Measurements from ENCODE around the gene CLCA1. TPM values are rescaled to one million over a fixed set of nuclear protein-coding genes. Genes with fewer than 3 reads are reported as not detected.
A peak's percentile ranks its signal among the peaks of the same experiment; 100 is the strongest.

CLCA1 gene
- total RNA-seq, 1 donor from 2014 or later: not detected

DNA sequence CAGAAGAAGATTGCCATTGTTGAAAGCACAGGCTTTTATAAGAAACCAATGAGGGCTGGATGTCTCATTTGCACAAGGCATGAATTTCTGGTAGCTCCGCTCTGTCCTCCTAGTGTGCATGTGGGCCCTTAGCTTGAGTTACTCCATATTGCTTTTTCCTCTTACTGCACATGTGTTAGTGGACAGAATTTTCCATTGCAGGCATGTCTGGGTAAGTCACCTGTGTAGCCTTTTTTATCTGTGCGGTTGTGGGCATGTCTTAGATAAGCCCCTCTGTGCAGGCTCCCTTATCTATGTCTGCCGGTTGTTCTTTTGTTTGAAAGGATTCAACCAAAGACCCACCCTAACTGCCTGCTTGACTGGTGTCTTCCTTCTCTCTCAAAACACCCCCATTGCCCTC lies 7.2 kb upstream of the CLCA1 start:
- no peak for DNase-seq (ENCODE audit: low read depth in 2 of 2)

DNA sequence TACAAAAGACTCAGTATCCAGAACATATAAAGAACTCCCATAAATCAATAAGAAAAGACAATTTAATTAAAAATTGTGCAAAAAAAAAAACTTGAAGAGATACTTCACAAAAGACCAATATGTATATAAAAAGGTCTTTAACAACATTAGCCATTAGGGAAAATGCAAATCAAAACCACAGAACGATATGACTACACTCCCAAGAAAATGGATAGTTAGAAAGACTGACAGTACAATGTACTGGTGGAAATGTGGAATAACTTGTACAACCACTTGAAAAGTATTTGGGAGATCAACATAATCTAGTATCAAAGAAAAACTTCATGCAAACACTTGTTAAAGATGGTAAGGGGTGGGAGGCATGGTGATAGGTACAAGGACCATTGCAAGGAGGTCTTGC lies 3.9 kb upstream of the CLCA1 start:
- DNase-seq (ENCODE audit: low read depth in 2 of 2): no peak

DNA sequence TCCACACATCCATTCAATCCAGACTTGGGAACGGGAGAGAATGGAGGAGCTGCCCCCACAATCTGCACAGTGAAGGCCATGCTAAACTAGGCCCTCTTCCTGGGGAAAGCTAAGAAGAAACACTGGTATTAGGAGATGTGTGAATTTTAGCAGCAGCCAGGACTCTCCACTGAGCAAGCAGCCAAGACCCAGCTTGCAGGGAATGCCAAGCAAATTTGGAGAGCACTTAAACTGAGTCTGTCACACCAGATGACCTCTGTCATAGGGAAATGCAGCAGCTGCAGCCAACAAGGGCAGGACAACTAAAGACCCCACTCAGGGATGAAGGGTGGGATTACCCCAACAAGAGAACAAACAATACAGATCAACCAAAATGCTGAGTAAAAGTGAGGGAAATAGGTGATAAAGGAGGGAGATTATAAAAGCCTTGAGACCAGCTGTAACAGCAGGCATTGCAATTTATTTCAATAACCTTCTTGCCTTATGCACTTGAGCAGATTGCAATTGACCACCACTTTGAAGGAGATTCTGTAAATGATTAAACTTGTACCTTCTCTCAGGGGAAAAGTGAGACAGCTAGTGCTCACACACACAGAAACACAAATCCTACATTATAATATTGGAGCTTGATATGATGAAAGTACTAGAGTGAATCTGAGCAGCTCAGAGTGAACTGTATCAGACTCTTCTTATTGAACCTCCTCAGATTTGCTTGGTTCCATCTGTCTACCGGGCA lies 2.5 kb upstream of the CLCA1 start:
- no peak for DNase-seq (ENCODE audit: low read depth in 2 of 2)

DNA sequence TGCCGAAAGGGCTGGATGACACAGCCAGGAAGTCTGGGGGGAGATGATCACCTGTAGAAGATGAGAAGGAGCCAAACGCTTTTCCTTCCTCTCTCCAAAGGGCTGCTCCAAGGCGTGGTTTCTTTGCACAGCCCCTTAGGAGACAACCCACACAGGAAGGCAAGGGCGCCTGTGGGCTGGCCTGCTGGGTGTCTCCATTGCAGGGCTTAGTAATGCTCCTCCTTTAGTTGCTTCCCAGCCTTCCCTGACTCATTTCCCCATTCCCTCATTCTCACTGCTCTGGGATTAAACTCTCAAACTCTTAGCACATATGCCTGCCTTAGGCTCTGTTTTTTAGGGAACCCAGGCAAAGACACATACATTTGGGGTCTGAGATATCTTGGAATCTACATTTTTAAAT lies 1.7 kb upstream of the CLCA1 start:
- peak in 1 of 2 donors; percentile 35 for DNase-seq (ENCODE audit: low read depth in 2 of 2)

DNA sequence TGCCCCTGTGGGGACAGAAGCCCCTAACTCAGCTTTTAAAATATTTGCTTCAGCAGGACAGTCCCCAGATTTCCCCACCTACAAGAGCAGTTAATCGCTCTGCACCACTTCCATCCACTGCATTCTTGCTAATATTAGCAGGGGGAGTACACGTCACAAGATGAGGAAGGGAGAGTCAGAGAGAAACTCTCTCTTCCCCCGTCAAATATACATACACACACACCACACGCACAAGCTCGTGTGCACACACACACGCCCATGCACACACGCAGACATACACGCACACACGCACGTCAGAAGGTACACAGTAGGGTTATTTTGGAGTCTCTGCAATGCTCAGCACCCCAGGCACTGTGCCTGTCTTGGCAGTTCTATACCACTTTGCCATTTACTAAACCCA lies 2.1 kb downstream of the CLCA1 start:
- DNase-seq (ENCODE audit: low read depth in 2 of 2): no peak

DNA sequence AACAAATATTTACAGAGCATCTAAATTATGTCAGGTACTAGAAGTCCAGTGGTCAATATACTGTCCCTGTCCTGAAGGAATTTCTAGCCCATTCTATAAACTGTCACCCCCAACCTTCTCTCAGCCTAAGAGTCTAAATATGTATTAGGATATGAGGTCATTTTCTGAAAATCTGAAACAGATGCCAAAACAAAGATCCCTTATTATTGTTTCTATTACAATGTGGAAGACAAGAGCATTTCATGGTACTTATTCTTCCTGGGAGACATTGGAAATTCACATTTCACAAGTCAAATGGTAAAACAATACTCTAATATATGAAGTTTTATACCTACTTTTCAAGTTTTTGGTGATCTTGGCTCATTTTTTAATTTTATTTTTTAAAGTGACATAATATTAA lies 2.6 kb downstream of the CLCA1 start:
- DNase-seq (ENCODE audit: low read depth in 2 of 2): no peak

DNA sequence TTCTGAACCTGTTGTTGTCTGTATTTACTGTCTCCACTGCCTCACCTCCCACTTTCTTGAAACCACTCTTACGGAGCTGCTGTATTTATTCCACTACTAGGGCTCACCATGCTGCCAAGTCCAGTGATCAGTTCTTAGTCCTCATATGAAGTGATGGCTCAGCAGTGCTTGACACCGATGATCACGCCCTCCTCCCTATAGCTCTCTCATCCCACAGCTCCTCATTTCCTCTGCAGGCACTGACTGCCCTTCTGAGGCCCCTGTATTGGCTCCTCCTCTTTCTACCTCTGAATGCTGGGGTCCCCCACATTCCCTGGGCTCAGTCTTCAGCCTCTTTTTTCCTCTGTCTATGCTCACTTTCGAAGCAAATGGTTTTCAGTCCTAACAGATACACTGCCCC lies 3.4 kb downstream of the CLCA1 start:
- no peak for DNase-seq (ENCODE audit: low read depth in 2 of 2)

DNA sequence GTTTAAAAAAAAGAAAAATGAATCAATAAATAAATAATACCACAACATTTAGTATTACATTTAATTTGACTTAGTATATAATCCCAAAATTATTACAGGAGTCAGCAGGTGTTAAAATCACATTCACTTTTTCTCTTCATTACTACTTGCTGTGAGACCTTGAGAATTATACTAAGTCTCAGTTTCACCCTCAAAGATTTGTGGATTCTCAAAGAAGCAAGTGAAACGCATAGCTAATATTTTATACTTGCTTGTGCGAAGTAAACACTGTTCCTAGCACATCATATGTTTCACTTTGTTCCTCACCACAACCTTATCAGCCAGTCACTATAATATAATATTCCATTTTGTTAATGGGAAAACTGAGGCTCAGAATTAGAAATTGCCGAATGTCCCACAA lies 4.0 kb downstream of the CLCA1 start:
- DNase-seq (ENCODE audit: low read depth in 2 of 2): no peak

DNA sequence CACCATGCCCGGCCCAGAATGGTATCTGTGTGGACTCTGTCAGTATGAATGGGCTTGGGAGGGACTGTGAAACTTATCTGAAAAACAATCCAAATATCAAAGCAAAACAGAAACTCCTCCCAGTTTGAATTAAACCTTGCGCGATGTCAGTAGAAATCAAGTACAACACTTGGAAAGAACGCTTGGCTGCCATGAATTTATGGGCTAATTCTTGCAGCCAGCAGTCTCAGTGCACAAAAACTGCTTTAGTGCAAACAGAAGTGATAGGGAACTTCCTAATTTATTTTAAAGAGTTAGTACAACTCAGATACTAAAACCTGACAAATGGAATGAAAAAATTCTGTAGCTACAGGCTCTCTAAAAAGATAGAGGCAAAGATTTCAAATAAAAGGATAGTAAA lies 8.5 kb downstream of the CLCA1 start:
- no peak for DNase-seq (ENCODE audit: low read depth in 2 of 2)

DNA sequence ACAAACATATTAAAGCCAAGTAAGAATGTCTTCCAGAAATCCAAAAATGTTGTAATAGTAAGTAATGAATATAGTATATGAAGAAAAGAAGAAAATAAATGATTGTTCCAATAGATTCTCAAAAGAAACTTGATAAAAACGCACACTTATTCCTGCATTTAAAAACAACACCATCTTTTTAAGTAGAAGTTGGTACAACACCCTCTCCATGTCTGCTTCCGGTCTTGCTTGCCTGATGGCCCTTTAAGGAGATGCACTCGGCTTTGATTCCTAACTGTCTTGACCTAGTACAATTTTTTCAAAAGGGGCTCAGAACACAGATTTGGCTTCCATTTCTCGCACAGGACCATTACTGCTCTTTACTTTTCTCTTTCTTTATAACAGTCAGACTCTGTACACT lies 9.0 kb downstream of the CLCA1 start:
- no peak for DNase-seq (ENCODE audit: low read depth in 2 of 2)

DNA sequence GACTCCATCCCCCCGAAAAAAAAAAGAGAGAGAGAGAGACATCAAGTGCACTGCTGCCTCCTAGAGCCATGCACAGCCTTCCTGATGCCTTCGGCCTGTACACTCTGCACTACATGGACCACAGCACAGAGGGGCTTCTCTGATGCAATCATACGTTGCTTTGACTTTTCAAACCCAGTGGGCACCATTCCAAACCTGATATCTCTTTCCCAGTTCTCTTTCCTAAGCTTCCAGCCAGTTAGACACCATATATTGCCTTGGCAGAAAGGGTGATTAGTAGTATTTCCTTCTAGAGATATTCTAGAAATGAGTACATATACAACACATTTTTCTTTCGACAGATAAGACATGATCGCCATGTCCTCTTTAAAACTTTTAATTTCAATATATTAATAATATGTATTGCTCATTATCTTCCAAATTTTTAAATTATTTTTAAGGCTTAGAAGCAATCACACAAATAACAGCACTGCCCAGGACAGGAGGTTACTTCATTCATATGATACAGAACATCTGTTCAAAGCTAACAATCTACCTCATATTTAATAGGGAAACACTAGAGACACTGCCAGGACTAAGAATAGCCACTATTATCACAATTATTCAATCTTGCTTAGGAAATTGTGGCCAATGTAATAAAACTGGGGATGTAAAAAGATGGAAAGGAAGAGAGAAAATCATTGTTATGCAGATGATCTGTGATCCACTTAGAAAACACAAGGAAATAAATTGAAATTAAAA lies 9.9 kb downstream of the CLCA1 start:
- no peak for DNase-seq (ENCODE audit: low read depth in 2 of 2)

DNA sequence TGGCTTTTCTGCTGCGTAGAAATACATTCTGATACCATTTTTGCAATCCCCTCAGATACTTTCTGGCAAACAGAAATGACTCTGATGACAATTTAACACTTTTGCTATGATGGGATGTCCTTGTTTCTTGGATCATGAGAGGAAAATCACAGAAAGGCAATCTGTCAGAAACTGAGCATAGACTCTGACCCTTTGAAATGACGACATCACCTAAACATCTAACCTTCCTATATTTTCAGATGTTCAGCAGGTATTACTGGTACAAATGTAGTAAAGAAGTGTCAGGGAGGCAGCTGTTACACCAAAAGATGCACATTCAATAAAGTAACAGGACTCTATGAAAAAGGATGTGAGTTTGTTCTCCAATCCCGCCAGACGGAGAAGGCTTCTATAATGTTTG lies 13.2 kb downstream of the CLCA1 start:
- no peak for DNase-seq (ENCODE audit: low read depth in 2 of 2)

DNA sequence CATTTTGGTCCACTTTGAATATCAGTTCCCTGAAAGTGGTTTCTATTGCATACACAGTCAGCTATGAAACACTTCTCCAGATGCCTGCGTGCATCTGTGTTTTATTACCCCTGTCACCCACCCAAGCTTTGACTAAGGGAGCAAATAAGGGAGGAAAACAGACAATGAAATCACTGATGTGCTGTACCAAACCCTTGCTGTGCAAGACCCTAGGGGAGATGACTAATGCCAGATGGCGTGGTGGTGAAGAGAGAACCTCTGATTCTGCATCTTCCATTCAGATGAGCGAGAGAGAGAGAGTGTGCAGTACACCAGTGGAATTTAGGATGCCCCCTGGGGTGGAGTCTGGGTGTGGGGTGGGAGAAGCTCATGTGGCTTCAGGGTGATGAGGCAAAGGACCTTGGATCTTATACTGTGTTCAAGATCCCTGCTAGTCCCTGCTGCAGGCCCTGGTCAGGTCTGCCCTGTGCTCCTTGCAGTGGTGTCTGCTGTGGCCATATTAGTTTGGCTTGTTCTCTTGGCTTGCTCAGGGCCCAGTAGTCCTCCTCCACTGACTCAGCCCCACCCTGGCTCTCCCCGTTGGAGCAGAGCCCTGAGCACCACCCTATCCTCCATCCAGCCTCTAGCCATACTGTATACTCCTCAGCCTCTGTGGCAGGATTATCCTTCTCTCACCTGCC lies 18.5 kb downstream of the CLCA1 start:
- no peak for DNase-seq (ENCODE audit: low read depth in 2 of 2)

DNA sequence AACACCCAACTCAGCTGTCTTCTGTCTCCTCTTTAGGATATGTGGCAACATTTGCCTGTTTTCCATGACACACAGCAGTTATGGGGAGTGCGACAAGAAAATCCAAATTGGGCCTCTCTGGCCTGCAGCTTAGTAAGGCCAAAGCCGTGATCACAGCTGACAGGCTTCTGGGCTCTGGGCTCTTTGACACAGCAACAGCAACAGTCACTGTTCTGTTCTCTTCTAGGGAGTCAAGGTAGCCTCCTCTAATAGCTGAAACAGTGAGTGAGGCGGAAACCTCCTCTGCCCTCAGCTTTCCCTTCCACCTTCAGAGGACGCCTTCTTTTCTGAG lies 19.0 kb downstream of the CLCA1 start:
- DNase-seq (ENCODE audit: low read depth in 2 of 2): no peak

DNA sequence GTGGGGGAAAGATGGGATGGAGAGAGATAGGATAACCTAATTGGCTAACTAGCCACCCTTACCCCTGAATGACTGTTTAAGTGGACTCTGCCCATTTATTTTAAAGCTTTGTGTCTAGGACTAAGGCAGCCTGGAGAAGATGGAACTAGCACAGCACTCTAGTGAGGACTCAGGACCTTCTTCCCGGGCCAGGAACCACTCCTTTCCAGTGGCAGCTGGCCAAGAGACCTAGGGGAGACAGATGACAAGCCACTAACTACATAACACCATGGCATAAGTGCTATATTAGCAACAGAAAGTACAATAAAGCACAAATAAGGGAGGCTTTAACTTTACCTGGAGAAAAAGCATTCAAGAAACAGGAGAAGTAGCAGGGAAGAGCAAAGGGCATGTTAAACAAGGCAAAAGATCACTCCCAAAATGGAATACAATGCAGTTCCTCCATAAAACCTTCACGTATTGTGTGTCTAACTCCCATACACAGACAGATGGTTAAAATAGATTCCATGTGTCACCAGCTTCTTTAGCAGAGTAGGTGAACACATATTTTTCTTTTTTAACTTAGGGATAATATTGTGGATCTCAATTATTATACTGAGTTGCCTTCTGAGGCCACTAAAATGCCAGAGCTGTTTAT lies 20.6 kb downstream of the CLCA1 start:
- no peak for DNase-seq (ENCODE audit: low read depth in 2 of 2)

DNA sequence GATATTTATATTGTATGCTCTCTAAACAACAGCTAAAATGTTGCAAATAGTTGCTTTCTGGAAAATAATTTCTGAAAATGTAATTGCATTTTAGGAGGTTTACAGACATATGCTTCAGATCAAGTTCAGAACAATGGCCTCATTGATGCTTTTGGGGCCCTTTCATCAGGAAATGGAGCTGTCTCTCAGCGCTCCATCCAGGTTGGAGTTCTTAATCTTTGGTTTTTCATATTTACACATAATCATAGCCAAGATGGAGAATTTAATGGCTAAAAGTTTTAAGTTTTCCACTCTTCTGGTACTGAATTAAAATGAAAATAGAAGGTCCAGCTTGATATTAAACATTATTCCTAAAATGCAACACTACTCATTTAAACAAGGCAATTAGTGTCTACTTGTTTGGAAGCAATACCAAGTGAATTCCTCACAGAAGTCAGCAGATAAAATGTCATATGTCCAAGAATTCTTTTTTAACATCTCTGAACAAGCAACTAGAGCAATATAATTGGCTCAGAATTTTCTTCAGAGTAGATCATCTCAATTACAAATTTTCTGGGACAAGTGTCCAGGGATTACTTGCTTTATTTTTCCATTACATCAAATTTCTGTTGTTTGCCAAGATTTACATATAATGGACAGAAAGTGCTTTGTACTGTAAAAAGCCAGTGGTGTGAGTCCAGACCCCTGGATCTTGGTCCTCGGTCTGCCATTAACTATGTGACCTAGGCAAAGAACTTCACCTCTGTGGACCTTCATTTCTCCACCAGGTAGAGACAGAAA lies 22.6 kb downstream of the CLCA1 start:
- DNase-seq (ENCODE audit: low read depth in 2 of 2): no peak

DNA sequence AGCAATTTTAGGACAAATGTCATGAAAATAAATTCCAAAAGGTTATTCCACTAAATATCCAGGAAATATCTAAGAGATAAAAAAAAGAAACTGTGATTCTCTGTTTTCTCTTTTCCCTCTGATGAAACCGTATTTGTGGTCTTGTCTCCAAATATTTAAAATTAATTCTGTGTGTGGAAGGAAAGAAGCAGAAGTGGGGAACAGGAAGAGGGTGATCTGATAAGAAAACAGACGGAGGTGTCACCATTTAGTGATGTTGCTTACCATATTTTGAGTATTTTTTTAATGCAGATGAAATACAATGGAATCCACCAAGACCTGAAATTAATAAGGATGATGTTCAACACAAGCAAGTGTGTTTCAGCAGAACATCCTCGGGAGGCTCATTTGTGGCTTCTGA lies 29.6 kb downstream of the CLCA1 start:
- DNase-seq (ENCODE audit: low read depth in 2 of 2): no peak

DNA sequence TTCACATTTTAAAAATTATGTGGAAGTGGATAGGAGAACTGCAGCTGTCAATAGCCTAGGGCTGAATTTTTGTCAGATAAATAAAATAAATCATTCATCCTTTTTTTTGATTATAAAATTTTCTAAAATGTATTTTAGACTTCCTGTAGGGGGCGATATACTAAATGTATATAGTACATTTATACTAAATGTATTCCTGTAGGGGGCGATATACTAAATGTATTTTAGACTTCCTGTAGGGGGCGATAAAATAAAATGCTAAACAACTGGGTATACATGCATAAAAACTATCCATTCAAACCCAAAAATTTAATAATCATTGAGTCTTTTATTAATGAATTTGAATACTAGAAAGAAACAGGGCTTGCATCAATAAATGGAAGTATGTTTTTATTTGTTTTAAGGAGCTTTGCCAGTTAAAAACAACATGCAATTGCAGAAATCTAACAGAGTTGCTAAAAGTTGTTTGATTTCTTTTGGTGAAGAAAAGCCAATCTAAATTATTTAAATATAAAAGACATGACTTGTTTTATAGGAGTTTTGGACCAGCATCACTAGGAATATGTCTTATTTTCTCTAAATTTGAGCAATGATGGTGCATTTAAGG lies 31.4 kb downstream of the CLCA1 start:
- DNase-seq (ENCODE audit: low read depth in 2 of 2): peak; percentile 26 to 41

DNA sequence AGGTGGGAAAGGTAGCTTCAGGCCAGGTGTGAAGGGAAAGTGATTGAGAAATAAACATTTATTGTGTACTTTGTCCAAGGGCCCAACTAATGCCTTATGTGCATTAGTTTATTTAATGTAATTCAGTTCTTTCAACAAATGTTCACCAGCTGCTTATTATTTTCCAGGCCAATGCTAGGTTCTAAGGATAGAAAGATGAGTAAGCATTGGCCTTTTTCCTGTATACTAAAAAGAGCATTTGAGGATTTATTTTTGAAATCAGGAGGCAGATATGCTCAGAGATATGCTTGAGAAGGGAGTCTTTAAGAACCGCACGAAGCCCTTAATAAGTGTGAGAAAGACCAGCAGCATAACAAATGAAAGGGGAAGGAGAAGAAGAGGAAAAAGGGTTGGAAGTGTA lies 32.0 kb downstream of the CLCA1 start:
- DNase-seq (ENCODE audit: low read depth in 2 of 2): no peak

DNA sequence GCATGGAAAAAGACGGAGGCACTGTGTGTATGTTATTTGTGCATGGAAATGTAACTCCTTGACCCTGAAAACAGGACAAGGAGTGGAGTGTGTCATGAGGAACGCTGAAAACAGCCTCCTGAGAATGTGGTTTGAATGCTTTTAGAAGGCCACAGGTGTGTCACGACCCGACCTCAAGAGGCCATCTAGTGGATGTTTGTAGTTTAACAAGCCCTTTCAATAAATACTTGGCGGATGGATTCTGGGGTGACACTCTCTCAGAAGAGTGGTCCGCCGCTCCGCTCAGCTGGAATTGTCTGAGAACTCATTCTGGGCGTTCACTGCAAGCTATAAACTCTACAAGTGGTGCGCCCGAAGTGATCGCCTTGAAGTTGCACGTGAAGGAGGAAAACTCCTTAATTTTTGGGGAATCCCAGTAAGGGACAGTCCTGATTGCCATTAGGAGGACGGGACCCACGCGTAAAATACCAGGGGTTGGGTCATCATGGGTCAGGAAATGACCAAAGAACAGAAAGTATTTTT lies 33.5 kb downstream of the CLCA1 start:
- DNase-seq (ENCODE audit: low read depth in 2 of 2): peak; percentile 41 to 43
